HG02981 (cell line): ENCODE data around the gene UNCX.

Source experiments
- ATAC-seq: cut with Tn5 transposase; IDR thresholded peaks from one replicate; pipeline ENCODE4 v1.9.1; 2021; ENCODE audit warnings: mild to moderate bottlenecking, moderate library complexity; ENCODE audit not compliant: unreplicated experiment

UNCX gene

DNA sequence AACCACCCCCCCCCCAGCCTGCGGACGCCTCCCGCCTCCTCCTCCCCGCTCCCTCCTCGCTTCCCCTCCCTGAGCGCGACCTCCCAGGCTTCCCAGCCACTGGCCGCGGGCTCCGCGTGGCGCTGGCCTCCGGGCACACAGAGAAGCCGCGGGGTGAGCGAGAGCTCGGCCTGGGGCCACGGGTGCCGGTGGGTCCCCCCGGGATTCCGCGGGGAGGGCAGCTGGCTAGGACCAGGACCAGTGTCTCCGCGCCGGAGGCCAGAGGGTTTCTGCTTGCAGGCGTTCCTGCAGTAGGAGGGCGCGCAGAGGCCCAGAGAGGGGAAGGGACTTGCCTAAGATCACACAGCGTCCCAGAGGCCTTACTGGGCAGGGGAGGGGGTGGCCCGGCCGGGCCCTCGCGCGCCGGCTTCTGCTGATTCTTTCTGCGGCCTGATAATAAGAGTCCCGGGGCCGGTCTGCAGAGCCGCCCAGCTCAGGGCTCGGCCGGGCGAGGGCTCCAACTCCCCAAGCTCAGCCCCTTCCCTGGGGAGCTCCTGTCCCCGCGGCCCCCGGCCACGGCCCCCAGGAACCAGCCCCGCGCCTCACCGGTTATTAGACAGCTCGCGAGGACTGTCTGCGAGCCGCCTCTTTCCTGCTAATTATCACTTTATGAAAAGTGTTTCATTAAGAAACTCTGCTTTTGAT, 10.1 kb downstream of the UNCX start:
- ATAC-seq, result no peak

GRCh38 chr7:1243290-1243963, 10.8 kb downstream of the UNCX start:
- ATAC-seq, result no peak

DNA sequence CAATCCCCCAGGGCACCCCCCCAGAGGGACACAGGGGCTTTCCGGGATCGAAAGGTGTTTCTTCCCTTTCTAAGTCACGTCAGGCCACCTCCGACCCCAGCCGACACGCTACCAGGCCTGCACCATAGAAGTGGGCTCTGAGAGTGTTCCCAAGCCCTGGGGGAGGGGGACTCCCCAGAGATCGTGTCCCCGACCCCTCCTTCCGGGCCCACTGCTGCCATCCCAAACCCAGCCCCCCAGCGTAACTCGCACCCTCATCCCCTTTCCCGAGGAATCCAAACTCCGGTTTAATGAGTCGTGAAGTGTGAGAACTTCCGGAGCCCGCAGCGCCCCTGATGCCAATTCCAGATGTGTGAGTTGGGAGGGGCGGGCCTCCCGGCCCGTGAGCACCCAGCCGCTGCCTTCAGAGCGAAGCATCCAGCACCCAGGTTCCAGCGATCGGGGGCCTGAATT, 11.3 kb downstream of the UNCX start:
- no peak for ATAC-seq

DNA sequence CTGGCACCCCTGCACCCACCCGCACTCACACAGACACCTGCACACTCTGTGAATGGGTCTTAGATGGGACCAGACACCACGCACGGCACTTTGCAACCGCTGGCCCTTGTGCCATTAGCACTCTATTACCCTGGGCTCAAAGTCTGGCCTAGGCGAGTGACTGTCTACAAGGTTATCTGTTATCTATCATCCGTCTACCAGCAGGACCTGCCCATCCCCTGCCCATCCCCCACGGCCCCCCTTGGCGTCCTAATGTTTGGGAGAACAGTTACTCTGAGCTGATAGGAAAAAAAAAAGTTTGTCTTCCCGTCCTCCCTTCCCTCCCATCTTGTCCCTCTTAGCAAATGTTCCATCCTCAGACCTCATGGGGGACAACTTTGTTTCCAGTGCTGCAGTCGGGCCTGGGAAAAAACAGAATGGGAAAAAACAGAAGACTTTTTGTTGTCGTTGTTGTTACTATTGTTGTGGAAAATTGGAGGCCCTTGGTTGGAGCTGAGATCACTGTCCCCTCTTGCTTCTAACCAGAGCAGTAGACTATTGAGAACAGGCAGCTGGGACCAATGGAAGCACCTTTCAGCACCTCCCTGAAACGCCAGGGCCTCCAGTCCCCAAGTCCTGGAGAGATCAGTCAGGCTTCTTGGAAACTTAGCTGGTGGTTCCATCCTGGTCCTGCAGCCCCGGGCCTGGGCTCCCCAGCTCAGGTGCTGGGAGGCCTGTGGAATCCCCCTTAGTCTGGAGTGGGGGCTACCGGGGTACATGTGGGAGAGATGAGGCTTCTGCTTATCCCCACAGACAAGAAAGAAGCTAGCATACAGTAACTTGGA, 12.2 kb downstream of the UNCX start:
- ATAC-seq, result no peak

GRCh38 chr7:1245524-1246050, 12.9 kb downstream of the UNCX start:
- no peak for ATAC-seq

DNA sequence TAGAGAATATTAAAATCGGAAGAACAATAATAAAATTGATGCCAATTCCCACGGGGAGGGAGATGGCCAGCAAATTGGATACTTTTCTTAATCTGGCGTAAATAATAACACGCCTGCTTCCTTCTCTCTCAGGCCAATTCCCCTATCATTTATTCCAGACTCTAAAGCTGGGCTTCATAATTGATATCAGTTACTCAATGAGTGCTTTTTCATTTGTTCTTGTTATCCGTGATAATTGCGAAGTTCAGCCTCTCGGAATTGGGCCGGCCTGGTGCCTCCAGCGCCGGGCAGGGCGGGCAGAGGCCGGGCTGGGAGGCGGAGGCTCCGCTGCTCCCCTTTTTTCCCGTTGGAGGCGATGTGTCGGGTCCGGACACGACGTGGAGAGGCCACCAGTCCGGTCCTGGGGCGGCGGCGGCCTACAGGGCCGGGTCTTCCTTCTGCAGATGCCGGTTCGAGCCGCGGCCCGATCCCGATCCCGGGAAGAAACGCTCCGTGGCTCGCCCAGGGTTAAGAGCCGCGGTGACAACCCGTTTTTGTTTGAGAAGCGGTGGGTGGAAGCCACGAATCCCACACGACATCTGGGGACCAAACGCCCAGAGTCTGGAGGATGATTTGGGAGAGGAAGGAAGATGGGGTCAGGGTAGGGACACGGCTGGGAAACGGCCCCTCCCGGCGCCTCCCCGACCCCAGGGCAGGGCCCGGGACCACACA, 13.6 kb downstream of the UNCX start:
- no peak for ATAC-seq

DNA sequence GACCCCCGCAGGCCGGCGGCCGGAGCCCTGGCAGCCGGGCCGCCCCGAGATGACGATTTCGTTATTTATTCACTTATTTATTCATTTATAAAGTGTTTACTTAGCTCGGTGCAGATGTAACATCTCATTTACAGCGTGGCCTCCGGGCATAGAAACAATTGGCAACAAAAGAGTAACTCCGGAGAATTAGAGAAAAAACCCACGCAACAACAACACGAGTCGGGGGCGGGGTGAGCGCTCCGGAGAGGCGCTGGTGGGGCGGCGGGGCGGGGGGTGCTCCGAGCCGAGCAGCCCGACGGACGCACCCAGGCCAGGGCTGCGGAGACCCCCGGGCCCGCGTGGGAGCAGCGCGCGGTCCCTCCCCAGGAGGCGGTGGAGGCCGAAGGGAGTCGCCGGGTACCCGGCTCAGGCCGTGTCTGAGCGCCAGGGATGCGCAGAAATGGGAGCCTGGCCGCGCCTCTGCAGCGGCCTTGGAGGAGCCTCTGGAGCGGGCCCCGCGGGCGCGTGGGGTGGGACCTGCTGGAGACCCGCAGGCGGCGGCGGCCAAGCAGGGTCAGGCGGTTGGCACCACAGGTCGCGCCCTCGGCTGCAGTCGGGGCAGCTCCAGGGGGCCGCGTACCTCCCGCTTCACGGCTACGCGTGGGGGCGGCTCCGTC, 14.3 kb downstream of the UNCX start:
- ATAC-seq, result no peak

GRCh38 chr7:1247527-1248041, 14.9 kb downstream of the UNCX start:
- ATAC-seq, result no peak

- no peak for ATAC-seq
Observed at GRCh38 chr7:1248143-1248915, 15.7 kb downstream of the UNCX start.

DNA sequence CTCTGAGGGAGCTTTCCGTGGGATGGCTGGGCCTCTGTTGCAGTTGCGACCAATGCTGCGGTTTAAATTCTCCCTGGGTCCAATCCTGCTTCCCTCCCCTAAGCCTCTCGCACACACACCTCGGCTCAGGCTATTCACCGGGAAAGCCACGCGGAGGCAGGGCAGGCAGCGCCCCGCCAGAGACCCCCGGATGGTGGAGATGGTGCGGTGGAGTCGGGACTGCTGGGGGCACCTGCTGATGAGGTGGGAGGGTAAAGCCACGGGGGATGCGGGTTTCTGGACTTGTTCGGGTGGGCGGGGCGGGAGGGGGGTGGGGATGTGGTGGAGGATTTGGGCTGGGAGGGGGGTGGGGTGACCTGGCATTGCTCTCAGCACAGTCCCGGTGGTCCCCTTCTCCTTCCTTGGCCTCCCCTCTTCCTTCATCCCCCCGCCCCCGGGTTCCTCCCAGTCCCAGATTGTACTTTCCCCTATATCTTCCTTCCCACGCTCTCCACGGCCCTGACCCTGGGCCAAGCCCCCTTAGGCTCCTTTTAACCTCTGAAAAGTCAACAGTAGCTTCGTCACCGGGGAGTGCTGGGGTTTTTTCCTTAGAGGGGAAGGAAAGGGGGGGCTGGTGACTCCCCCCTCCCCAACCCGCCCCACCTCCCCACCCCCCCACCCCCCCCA, 16.4 kb downstream of the UNCX start:
- ATAC-seq, result no peak

DNA sequence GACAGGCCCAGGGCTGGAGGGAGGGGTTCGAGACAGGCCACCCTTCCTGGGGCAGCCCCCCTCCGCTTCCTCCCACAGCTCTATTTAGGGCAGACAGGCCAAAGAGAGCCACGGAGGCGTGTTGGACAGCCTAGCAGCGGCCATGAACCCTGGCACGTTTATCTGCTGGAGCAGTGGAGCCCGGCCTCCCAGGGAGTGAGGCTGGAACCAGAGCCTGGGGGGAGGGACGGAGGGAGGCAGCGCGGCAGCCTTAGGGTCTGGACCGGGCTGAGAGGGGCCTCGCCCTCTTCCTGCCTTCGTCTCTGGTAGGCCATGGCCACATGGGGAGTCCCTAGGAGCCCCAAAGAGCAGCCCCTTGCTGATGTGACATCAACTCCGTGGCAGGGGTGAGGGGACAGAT, 17.1 kb downstream of the UNCX start:
- ATAC-seq, result no peak

DNA sequence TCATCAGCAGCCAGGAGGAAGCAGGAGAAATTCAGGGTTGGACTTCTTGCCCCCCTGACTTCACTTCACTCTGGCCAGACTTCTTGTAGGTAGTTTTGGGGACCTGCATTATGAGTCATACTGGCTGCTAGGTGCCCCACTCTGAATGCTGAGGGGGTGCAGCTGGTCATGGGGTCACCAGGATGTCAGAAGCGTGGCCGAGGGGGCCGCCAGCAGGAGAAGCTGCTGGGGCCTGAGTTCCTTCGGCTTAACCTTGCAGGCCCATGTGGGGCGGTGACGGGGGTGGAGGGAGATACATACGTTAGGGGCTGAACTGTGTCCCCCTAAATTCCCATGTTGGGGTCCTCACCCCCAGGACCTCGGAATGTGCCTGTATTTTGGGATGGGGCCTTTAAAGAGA, 18.2 kb downstream of the UNCX start:
- ATAC-seq, result no peak

- no peak for ATAC-seq
Observed at GRCh38 chr7:1251796-1252539, 19.3 kb downstream of the UNCX start.

GRCh38 chr7:1252540-1253090, 19.9 kb downstream of the UNCX start:
- no peak for ATAC-seq

GRCh38 chr7:1253681-1254181, 21.1 kb downstream of the UNCX start:
- ATAC-seq, result no peak

DNA sequence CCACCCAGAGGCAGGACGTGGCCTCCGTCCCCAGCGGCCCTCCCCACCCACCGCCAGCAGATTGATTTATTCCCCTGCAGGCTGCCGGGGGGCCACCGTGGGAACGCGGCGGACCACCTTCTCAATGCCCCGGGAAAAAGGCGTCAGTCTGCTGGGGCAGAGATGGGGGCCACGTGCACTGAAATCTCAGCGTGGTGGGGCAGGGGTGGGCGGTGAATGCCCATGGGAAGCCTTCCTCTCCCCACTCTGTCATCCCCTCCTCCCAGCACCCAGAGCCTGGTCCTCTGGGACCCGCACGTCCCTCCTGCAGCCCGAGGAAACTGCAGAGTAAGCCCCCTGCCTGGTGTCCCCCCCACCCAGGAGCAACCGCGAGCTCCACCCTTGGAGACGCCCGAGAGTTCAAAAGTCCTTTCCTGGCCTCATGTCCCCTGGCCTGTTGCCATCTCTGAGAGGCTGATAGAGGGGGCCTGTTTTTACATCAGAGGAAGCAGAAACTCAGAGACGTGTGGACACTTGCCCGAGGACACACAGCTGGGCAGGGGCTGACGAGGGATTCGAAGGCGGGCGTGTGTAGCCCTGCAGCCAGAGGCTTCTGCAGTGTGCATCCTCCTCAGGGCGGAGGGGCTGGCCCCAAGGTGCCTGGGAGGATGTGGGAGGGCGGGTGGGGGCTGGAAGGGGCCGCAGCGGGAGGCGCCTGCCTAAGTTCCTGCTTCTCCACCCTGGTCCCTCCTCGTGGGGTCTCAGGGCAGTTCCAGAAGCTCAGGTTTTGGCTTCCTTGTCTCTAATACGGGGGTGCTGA, 21.8 kb downstream of the UNCX start:
- ATAC-seq, result no peak
